B cell (primary cell): ENCODE measurements around the gene STRADA.

ENCODE experiments used
- CTCF ChIP-seq: fragments of 200-600 bp; IDR thresholded peaks from one replicate; pipeline ENCODE4 v1.8.0; 2022; ENCODE audit warnings: antibody characterized with exemption, mild to moderate bottlenecking
- EZH2 ChIP-seq: IDR thresholded peaks from 2 replicates; pipeline ENCODE4 v1.6.1; 2012; ENCODE audit warnings: borderline replicate concordance, low read depth, mild to moderate bottlenecking, moderate library complexity, low read length; ENCODE audit not compliant: insufficient read depth, poor library complexity, severe bottlenecking

DNA sequence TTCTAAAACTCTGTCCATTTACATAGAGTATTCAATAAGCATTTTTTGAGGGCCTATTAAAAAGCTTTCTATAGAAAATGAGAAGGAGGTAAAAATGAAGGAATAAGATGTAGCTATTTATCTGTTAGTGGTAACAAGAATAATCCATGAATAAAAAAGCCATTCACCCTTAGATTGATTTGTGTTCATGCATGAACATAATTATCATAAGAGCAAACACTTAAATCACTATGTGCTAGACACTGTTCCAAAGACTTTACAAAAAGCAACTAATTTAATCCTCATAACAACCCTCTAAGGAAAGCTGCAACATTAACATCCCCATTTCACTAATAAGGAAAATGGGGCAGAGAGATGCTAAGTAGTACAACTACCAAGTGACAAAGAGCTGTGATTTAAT is 25.2 kb upstream of the STRADA start:
- no peak for TF ChIP-seq CTCF
- no peak for TF ChIP-seq EZH2
